ENCODE data around the gene INO80.

Gene INO80

DNA sequence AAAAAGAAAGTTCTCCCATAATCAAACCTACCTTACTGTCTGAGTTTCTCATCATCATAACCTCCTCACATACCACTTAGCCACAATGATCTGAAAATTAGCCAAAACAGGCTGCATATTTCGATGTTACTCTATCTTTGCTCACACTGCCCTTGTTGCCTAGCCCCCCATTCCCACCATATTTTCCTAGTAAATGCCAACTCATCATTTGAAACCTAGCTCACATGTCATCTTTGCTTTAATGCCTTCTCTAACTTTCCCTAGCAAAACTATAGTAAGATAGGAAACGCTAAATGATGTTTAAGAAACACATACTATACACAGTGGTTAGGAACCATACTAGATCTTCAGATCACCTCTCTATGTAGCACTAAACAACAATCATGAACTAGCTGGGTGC, 64.9 kb downstream of the INO80 start:
- H3K4me3 ChIP-seq (ENCODE audit: low read depth, low read length): no peak overlapping the region
- TF ChIP-seq, protein P1, sequence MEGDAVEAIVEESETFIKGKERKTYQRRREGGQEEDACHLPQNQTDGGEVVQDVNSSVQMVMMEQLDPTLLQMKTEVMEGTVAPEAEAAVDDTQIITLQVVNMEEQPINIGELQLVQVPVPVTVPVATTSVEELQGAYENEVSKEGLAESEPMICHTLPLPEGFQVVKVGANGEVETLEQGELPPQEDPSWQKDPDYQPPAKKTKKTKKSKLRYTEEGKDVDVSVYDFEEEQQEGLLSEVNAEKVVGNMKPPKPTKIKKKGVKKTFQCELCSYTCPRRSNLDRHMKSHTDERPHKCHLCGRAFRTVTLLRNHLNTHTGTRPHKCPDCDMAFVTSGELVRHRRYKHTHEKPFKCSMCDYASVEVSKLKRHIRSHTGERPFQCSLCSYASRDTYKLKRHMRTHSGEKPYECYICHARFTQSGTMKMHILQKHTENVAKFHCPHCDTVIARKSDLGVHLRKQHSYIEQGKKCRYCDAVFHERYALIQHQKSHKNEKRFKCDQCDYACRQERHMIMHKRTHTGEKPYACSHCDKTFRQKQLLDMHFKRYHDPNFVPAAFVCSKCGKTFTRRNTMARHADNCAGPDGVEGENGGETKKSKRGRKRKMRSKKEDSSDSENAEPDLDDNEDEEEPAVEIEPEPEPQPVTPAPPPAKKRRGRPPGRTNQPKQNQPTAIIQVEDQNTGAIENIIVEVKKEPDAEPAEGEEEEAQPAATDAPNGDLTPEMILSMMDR (IDR thresholded peaks at IDR 0.05; ENCODE audit: low read depth, low read length, missing control alignments): no peak
- no peak for DNase-seq (ENCODE audit: low read depth)
- in situ Hi-C loops (cut with HindIII; ENCODE audit: low sequenced_read_pairs): no loop called here

DNA sequence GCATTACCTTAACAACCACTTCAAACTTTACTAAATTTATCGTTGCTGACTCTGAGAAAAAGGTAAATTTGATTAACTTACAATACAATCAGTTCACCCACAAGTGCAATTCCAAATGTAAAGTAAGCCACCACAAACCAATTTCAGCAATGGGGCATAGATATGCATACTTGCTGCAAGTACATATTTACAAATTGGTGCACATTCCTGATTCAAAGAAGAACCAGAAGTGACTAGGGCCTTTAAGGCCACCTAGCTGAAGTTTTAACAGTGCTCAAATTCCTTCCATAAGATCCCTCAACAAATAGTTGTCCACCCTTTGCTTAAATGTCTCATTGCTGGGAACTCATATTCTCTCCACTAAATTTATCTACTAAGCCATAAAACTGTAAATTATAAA, 67.2 kb downstream of the INO80 start:
- in situ Hi-C loops (cut with HindIII; ENCODE audit: low sequenced_read_pairs): no loop called here
- H3K4me3 ChIP-seq (ENCODE audit: low read depth, low read length): no peak overlapping the region
- TF ChIP-seq, protein P1 (IDR thresholded peaks at IDR 0.05; ENCODE audit: low read depth, low read length, missing control alignments): no peak
- DNase-seq (ENCODE audit: low read depth): no peak

DNA sequence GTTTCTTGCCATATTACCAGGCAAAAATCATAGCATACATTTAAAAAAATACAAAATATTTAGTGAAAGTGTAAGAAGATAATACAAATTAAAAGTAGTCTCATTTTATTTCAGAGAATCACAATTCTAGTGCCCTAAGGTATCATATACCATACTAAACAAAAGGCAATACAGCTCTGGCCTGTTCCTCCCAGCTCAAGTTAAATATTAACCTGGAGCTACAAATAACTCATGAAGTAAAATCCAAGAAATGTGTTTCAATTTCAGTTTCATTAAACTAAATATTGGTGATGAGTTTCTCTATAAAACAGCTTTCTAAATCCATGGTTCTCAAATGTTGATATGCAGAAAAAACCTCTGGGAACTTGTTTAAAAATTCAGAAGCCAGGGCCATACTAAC, 67.7 kb downstream of the INO80 start:
- TF ChIP-seq, protein P1 (IDR thresholded peaks at IDR 0.05; ENCODE audit: low read depth, low read length, missing control alignments): no peak
- in situ Hi-C loops (cut with HindIII; ENCODE audit: low sequenced_read_pairs): no loop called here
- no peak for DNase-seq (ENCODE audit: low read depth)
- no peak overlapping the region for H3K4me3 ChIP-seq (ENCODE audit: low read depth, low read length)

DNA sequence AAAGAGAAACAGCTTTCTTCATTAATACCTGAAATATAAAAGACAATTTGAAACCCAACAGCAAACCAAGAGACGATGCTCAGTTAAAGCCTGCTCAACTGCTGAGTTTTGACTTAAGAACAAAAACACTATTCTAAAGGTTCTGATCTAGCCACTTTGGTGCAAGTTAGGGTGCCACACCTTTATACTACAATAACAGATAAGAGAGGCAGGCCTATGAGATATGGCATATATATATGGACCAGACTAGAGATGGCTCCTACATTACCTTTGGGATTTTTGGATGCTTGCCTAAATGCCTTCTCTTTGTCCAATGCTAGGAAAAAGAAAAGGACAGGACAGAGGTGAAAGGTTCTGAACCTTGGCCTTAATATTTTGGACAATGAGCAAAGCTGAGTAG, 68.6 kb downstream of the INO80 start:
- in situ Hi-C loops (cut with HindIII; ENCODE audit: low sequenced_read_pairs): no loop called here
- DNase-seq (ENCODE audit: low read depth): no peak
- H3K4me3 ChIP-seq (ENCODE audit: low read depth, low read length): no peak overlapping the region
- TF ChIP-seq, protein P1 (IDR thresholded peaks at IDR 0.05; ENCODE audit: low read depth, low read length, missing control alignments): no peak

DNA sequence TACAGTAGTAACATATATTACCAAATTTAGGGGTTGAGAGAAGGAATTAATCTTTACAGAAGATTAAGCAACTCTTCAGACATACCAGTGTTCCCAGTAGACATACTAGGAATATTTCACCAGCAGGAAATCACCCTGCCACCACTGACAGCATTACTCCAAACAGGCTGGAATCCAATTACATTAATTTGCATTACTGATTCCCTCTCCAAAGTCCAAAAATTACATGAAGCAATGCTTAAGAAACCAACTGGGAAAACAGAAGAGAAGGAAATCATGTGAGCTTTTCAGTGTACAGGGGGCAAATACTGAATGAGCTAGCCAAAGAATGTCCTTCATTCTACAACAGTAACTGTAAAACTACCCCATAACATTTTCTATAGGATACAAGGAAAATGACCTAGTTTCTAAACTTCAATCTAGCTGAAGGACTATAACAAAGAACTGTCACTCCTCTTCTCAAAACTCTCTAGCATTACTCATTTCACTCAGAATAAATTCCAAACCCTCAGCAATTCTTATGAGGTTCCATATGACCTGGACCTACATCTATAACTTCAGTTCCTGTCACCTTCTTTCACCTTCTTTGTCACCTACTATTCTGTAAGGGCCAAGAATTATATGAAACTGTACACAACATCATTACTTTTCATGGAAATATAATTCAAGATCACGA, 72.7 kb downstream of the INO80 start:
- DNase-seq (ENCODE audit: low read depth): peak; percentile 54
- TF ChIP-seq, protein P1 (IDR thresholded peaks at IDR 0.05; ENCODE audit: low read depth, low read length, missing control alignments): no peak
- H3K4me3 ChIP-seq (ENCODE audit: low read depth, low read length): no peak overlapping the region
- in situ Hi-C loops (cut with HindIII; ENCODE audit: low sequenced_read_pairs): no loop called here

DNA sequence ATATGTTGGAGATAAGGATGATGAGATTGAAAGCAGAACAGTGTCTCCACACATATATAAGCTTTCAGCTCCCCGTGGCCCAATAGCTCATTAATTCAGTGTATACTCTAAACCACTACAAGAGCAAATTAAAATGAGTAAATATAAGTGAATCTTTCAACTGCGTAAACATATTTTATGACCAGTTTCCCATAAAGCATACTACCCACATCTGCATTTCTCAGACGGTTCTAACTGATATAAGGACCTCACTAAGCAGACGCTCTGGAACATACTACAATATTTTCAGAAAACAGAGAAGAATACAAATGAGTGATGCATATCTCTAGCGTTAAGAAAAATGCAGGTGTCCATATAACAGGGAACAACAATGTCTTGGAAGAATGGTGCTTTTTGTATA, 73.2 kb downstream of the INO80 start:
- TF ChIP-seq, protein P1 (IDR thresholded peaks at IDR 0.05; ENCODE audit: low read depth, low read length, missing control alignments): no peak
- no peak overlapping the region for H3K4me3 ChIP-seq (ENCODE audit: low read depth, low read length)
- in situ Hi-C loops (cut with HindIII; ENCODE audit: low sequenced_read_pairs): no loop called here
- no peak for DNase-seq (ENCODE audit: low read depth)

All from astrocyte of the cerebellum (primary cell).